HG02943 (cell line): ENCODE data around the gene KRT33B.
"Not testable (repeated sequence)": the region's sequence is repeated elsewhere in the genome, so short reads cannot be mapped to it uniquely, and the experiment has no call there.

Source experiments
- ATAC-seq: cut with Tn5 transposase; IDR thresholded peaks from one replicate; pipeline ENCODE4 v1.9.1; 2021; ENCODE audit warnings: mild to moderate bottlenecking, low read depth, moderate library complexity; ENCODE audit not compliant: unreplicated experiment

KRT33B gene

GRCh38 chr17:41350381-41350878 lies 19.2 kb downstream of the KRT33B start, which contains the start of gene KRT33A:
Gene KRT33A (minus strand): TSS chr17:41350828. CDS start chr17:41350767, 61 bp downstream.
- not testable (repeated sequence) for ATAC-seq

GRCh38 chr17:41347869-41348760 lies 21.5 kb downstream of the KRT33B start:
- ATAC-seq = no peak

GRCh38 chr17:41346421-41346820 lies 23.2 kb downstream of the KRT33B start:
- ATAC-seq = not testable (repeated sequence)

- ATAC-seq = no peak
Observed at GRCh38 chr17:41345992-41346391, 23.6 kb downstream of the KRT33B start.

GRCh38 chr17:41343029-41343428 lies 26.6 kb downstream of the KRT33B start:
- ATAC-seq = no peak

- no peak for ATAC-seq
Observed at GRCh38 chr17:41340934-41341861, 28.4 kb downstream of the KRT33B start.

GRCh38 chr17:41340494-41340893 lies 29.1 kb downstream of the KRT33B start:
- ATAC-seq = no peak

GRCh38 chr17:41339571-41340172 lies 29.9 kb downstream of the KRT33B start:
- no peak for ATAC-seq

- no peak for ATAC-seq
Observed at GRCh38 chr17:41338961-41339485, 30.6 kb downstream of the KRT33B start.

GRCh38 chr17:41335747-41336146 lies 33.9 kb downstream of the KRT33B start:
- ATAC-seq = no peak

GRCh38 chr17:41334385-41335305 lies 35.0 kb downstream of the KRT33B start:
- ATAC-seq = no peak

GRCh38 chr17:41333836-41334235 lies 35.8 kb downstream of the KRT33B start:
- ATAC-seq = no peak

GRCh38 chr17:41333098-41333497 lies 36.5 kb downstream of the KRT33B start:
- no peak for ATAC-seq

- ATAC-seq = no peak
Observed at GRCh38 chr17:41332239-41332638, 37.4 kb downstream of the KRT33B start.

- no peak for ATAC-seq
Observed at GRCh38 chr17:41331606-41332005, 38.0 kb downstream of the KRT33B start.

- no peak for ATAC-seq
Observed at GRCh38 chr17:41329279-41329948, 40.2 kb downstream of the KRT33B start.

- no peak for ATAC-seq
Observed at GRCh38 chr17:41328207-41328606, 41.4 kb downstream of the KRT33B start.

GRCh38 chr17:41327411-41328120 lies 42.0 kb downstream of the KRT33B start:
- ATAC-seq = no peak
